Neural cell (in vitro differentiated cells): ENCODE results near the gene HECW1. TPM values are rescaled to one million over a fixed set of nuclear protein-coding genes. Genes with fewer than 3 reads are reported as not detected.

ENCODE experiments used
- H2AFZ ChIP-seq: fragments of 200-600, 300-800 bp; sonication (generic), shearing (Covaris generic); 2 replicates; pipeline ENCODE4 v1.6.0; 2014; ENCODE audit warnings: low read depth, mild to moderate bottlenecking, antibody characterized with exemption, low read length, moderate library complexity
- H3F3A ChIP-seq: fragments of 200-600 bp; shearing (Covaris generic); 2 replicates; pipeline ENCODE4 v1.6.1; 2016; ENCODE audit warnings: mild to moderate bottlenecking, moderate library complexity, mixed read lengths, antibody characterized with exemption, low read length; ENCODE audit not compliant: insufficient read depth, poor library complexity, severe bottlenecking
- H3K27ac ChIP-seq: fragments of 200-600, 300-800 bp; sonication (generic), shearing (Covaris generic); 2 replicates; pipeline ENCODE4 v1.5.1; 2014; ENCODE audit warnings: mild to moderate bottlenecking, low read length, moderate library complexity
- H3K27me3 ChIP-seq: fragments of 300-800, 200-600 bp; sonication (generic), shearing (Covaris generic); 2 replicates; pipeline ENCODE4 v1.6.0; 2014; ENCODE audit warnings: mild to moderate bottlenecking, low read depth, low read length, moderate library complexity; ENCODE audit not compliant: insufficient read depth
- H3K36me3 ChIP-seq: fragments of 300-800, 200-600 bp; sonication (generic), shearing (Covaris generic); 2 replicates; pipeline ENCODE4 v1.5.1; 2014; ENCODE audit warnings: mild to moderate bottlenecking, antibody characterized with exemption, low read length, moderate library complexity; ENCODE audit not compliant: insufficient read depth
- H3K4me2 ChIP-seq: fragments of 300-800, 200-600 bp; sonication (generic), shearing (Covaris generic); 2 replicates; pipeline ENCODE4 v1.6.0; 2014; ENCODE audit warnings: mild to moderate bottlenecking, low read length
- H3K4me3 ChIP-seq: fragments of 300-800, 200-600 bp; sonication (generic), shearing (Covaris generic); 2 replicates; pipeline ENCODE4 v1.5.1; 2014; ENCODE audit warnings: mild to moderate bottlenecking, low read length, moderate library complexity
- H3K79me2 ChIP-seq: fragments of 200-600 bp; shearing (Covaris generic); replicated peaks from 2 replicates; pipeline ENCODE4 v1.6.0; 2014; ENCODE audit warnings: mild to moderate bottlenecking, low read length, moderate library complexity; ENCODE audit not compliant: insufficient read depth
- H3K9ac ChIP-seq: fragments of 300-800, 200-600 bp; sonication (generic), shearing (Covaris generic); 2 replicates; pipeline ENCODE4 v1.6.1; 2016; ENCODE audit warnings: mild to moderate bottlenecking, low read length, mixed read lengths
- H3K9me2 ChIP-seq: fragments of 200-600 bp; shearing (Covaris generic); 2 replicates; pipeline ENCODE4 v1.6.1; 2016; ENCODE audit warnings: mild to moderate bottlenecking, low read length, mixed read lengths; ENCODE audit not compliant: insufficient read depth
- H3K9me3 ChIP-seq: fragments of 200-600, 300-800 bp; sonication (generic), shearing (Covaris generic); 2 replicates; pipeline ENCODE4 v1.6.1; 2016; ENCODE audit warnings: mild to moderate bottlenecking, mixed run types, low read length, moderate library complexity, mixed read lengths
- H4K20me1 ChIP-seq: fragments of 200-600 bp; shearing (Covaris generic); 2 replicates; pipeline ENCODE4 v1.6.1; 2016; ENCODE audit warnings: mild to moderate bottlenecking, mixed run types; ENCODE audit not compliant: insufficient read depth
- CTCF ChIP-seq: fragments of 450-650 bp; IDR thresholded peaks from 2 replicates; pipeline ENCODE4 v1.5.1; 2014; ENCODE audit warnings: antibody characterized with exemption, mild to moderate bottlenecking, moderate library complexity; ENCODE audit not compliant: poor library complexity, severe bottlenecking
- EP300 ChIP-seq: fragments of 450-650 bp; conservative IDR thresholded peaks from 2 replicates; pipeline ENCODE4 v1.6.1; 2014; ENCODE audit warnings: antibody characterized with exemption, mild to moderate bottlenecking, moderate library complexity; ENCODE audit not compliant: poor library complexity, severe bottlenecking
- EZH2 ChIP-seq: fragments of 200-600, 300-800 bp; shearing (Covaris generic), sonication (generic); IDR thresholded peaks from 2 replicates; pipeline ENCODE4 v1.6.1; 2014; ENCODE audit warnings: antibody characterized with exemption, low read length, borderline replicate concordance, mild to moderate bottlenecking; ENCODE audit not compliant: insufficient read depth, poor library complexity, severe bottlenecking
- MXI1 ChIP-seq: fragments of 450-650 bp; conservative IDR thresholded peaks from 2 replicates; pipeline ENCODE4 v1.6.1; 2014; ENCODE audit warnings: antibody characterized with exemption, mild to moderate bottlenecking; ENCODE audit not compliant: poor library complexity, severe bottlenecking
- POLR2AphosphoS5 ChIP-seq: IDR thresholded peaks from 2 replicates; pipeline ENCODE4 v1.6.1; 2012
- RAD21 ChIP-seq: fragments of 450-650 bp; conservative IDR thresholded peaks from 2 replicates; pipeline ENCODE4 v1.6.1; 2014; ENCODE audit warnings: antibody characterized with exemption, mild to moderate bottlenecking, moderate library complexity
- REST ChIP-seq: IDR thresholded peaks from 2 replicates; pipeline ENCODE4 v1.6.1; 2012; ENCODE audit warnings: borderline replicate concordance
- SMC3 ChIP-seq: fragments of 450-650 bp; conservative IDR thresholded peaks from 2 replicates; pipeline ENCODE4 v1.6.1; 2014; ENCODE audit warnings: antibody characterized with exemption, mild to moderate bottlenecking, moderate library complexity; ENCODE audit not compliant: poor library complexity
- TAF1 ChIP-seq: IDR thresholded peaks from 2 replicates; pipeline ENCODE4 v1.6.1; 2012; ENCODE audit warnings: low read depth
- polyA plus RNA-seq: library from polyadenylated mRNA; depleted of rRNA; stranded (reverse); fragments of >200 nt; gene quantifications from 2 replicates; pipeline ENCODE4 v1.2.3, GENCODE V29; 2014

HECW1 gene
- polyA plus RNA-seq, 1 donor from 2014 or later: 13.8 TPM

- no peaks in the 10 kb centered on the region for H3K9me2 ChIP-seq
- no peak overlapping the region for H3K9ac ChIP-seq
- no peaks in the 10 kb centered on the region for H4K20me1 ChIP-seq
- no peak overlapping the region for H3K4me2 ChIP-seq
- no peaks in the 10 kb centered on the region for H3K9me3 ChIP-seq
- no peaks in the 10 kb centered on the region for H3K27me3 ChIP-seq
- H3K4me3 ChIP-seq: no peak overlapping the region
- TF ChIP-seq MXI1 (no peak), EP300 (no peak), REST (no peak), EZH2 (no peak), RAD21 (no peak), POLR2AphosphoS5 (no peak), CTCF (no peak), TAF1 (no peak), SMC3 (no peak)
- no peaks in the 10 kb centered on the region for H3K36me3 ChIP-seq
- no peak overlapping the region for H2AFZ ChIP-seq
- no peaks in the 10 kb centered on the region for H3K79me2 ChIP-seq
- no peaks in the 10 kb centered on the region for H3F3A ChIP-seq
- no peak overlapping the region for H3K27ac ChIP-seq
Measured at GRCh38 chr7:43522406-43523156, 410.1 kb downstream of the HECW1 start.

GRCh38 chr7:43528576-43529354 lies 416.3 kb downstream of the HECW1 start:
- no peaks in the 10 kb centered on the region for H3F3A ChIP-seq

More at GRCh38 chr7:43528576-43529354, 416.3 kb downstream of the HECW1 start:
- no peaks in the 10 kb centered on the region for H3K79me2 ChIP-seq
- no peak overlapping the region for H3K27ac ChIP-seq
- no peak overlapping the region for H2AFZ ChIP-seq
- no peak overlapping the region for H3K4me2 ChIP-seq
- no peaks in the 10 kb centered on the region for H3K9me3 ChIP-seq
- no peak overlapping the region for H3K9ac ChIP-seq
- H3K27me3 ChIP-seq: no peaks in the 10 kb centered on the region
- TF ChIP-seq MXI1 (no peak), POLR2AphosphoS5 (no peak)
- no peaks in the 10 kb centered on the region for H4K20me1 ChIP-seq
- no peak overlapping the region for H3K4me3 ChIP-seq
- no peaks in the 10 kb centered on the region for H3K36me3 ChIP-seq
- no peaks in the 10 kb centered on the region for H3K9me2 ChIP-seq
